Breast epithelium (tissue), 4 donors: ENCODE data around the gene YARS2. TPM values are rescaled to one million over a fixed set of nuclear protein-coding genes. Genes with fewer than 3 reads are reported as not detected.

Experiments used
- DNase-seq, 2 donors: peaks; one replicate each; pipeline ENCODE4 v3.0.0-alpha.2; 2019; ENCODE audit warnings: low spot score in 2 of 2
- H3K27ac ChIP-seq, 2 donors: fragments of 200-600 bp; sonication (generic) in 1 of 2; one replicate each; pipeline ENCODE4 v1.5.1; 2016 to 2019; ENCODE audit warnings: mild to moderate bottlenecking in 1 of 2
- H3K27me3 ChIP-seq, 2 donors: fragments of 200-600 bp; sonication (generic) in 1 of 2; one replicate each; pipeline versions ENCODE4 v1.5.1 to v1.6.0; 2017 to 2019; ENCODE audit warnings: control low read depth in 1 of 2, mild to moderate bottlenecking in 1 of 2
- H3K36me3 ChIP-seq: fragments of 200-600 bp; one replicate; pipeline ENCODE4 v1.5.1; 2019
- H3K4me1 ChIP-seq, 2 donors: fragments of 200-600 bp; sonication (generic); one replicate each; pipeline ENCODE4 v1.5.1; 2016 to 2019; ENCODE audit warnings: control low read depth in 1 of 2
- H3K4me3 ChIP-seq, 3 donors: fragments of 200-600 bp; sonication (generic); 1 replicate in 2 of 3; 2 replicates in 1 of 3; pipeline ENCODE4 v1.5.1; 2016 to 2019; ENCODE audit warnings: mild to moderate bottlenecking in 3 of 3, moderate library complexity in 2 of 3
- H3K9me3 ChIP-seq, 2 donors: fragments of 200-600 bp; sonication (generic) in 1 of 2; one replicate each; pipeline ENCODE4 v1.5.1; 2016 to 2019; ENCODE audit warnings: control low read depth in 1 of 2
- POLR2A ChIP-seq: fragments of 450-650 bp; IDR thresholded peaks from one replicate; pipeline ENCODE4 v1.6.1; 2016; ENCODE audit warnings: antibody characterized with exemption, mild to moderate bottlenecking, moderate library complexity
- POLR2AphosphoS5 ChIP-seq, 3 donors: sonication (generic); formaldehyde crosslinking; IDR thresholded peaks; one replicate each; pipeline ENCODE4 v1.6.1; 2017; ENCODE audit warnings: antibody characterized with exemption in 3 of 3
- intact Hi-C: fragments of 100-400 bp; cut with DNase I; formaldehyde crosslinking; loops from one replicate; pipeline ENCODE4 v1.15.1; 2023; ENCODE audit warnings: low total_unique reads
- total RNA-seq, 3 donors: library from RNA; depleted of rRNA; stranded (reverse); fragments of >200 nt; gene quantifications; one replicate each; pipeline ENCODE4 v1.1.0, GENCODE V29; 2016
- TF ChIP-seq, protein P1 (sequence below), 3 donors: fragments of 450-650 bp; IDR thresholded peaks; one replicate each; pipeline ENCODE4 v1.5.1; 2016 to 2017; ENCODE audit warnings: antibody characterized with exemption in 3 of 3, mild to moderate bottlenecking in 3 of 3, moderate library complexity in 3 of 3

Gene YARS2
- total RNA-seq, 3 donors from 2014 or later: 23.0 to 27.4 (median 23.9) TPM

DNA sequence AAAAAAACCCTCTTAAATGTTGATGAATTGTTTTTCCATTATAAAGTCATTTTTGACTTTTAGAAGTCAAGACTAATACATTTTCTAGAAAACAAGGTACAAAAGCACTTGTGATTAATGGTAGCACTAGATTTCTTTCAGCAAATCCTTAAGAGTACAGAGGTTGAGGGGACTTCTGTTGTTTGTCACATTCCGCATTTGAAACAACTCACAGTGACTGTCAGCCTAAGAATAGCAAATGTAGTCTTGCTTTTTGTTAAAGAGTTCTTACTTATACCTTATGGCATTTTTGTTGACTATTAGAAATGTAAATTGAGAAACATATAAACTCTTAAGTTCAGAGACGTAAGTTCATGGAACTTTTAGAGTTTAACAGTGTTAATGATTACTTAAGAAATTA is 16.4 kb downstream of the YARS2 start:
- H3K4me1 ChIP-seq: no peaks in the 10 kb centered on the region
- peaks cover 3% of the 10 kb centered on the region for H3K36me3 ChIP-seq
- TF ChIP-seq POLR2AphosphoS5 (IDR thresholded peaks at IDR 0.05): no peak
- TF ChIP-seq, protein P1, sequence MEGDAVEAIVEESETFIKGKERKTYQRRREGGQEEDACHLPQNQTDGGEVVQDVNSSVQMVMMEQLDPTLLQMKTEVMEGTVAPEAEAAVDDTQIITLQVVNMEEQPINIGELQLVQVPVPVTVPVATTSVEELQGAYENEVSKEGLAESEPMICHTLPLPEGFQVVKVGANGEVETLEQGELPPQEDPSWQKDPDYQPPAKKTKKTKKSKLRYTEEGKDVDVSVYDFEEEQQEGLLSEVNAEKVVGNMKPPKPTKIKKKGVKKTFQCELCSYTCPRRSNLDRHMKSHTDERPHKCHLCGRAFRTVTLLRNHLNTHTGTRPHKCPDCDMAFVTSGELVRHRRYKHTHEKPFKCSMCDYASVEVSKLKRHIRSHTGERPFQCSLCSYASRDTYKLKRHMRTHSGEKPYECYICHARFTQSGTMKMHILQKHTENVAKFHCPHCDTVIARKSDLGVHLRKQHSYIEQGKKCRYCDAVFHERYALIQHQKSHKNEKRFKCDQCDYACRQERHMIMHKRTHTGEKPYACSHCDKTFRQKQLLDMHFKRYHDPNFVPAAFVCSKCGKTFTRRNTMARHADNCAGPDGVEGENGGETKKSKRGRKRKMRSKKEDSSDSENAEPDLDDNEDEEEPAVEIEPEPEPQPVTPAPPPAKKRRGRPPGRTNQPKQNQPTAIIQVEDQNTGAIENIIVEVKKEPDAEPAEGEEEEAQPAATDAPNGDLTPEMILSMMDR (IDR thresholded peaks at IDR 0.05): no peak
- TF ChIP-seq POLR2A: no peak
- no peaks in the 10 kb centered on the region for H3K9me3 ChIP-seq
- no peak overlapping the region for H3K27ac ChIP-seq
- intact Hi-C loops: no loop called here
- DNase-seq: no peak
- H3K4me3 ChIP-seq: no peak overlapping the region
- H3K27me3 ChIP-seq: no peaks in the 10 kb centered on the region

- H3K27ac ChIP-seq: no peak overlapping the region
- no peak overlapping the region for H3K4me3 ChIP-seq
- no peaks in the 10 kb centered on the region for H3K4me1 ChIP-seq
- DNase-seq: no peak
- intact Hi-C loops: no loop called here
- H3K9me3 ChIP-seq: no peaks in the 10 kb centered on the region
- TF ChIP-seq, protein P1 (IDR thresholded peaks at IDR 0.05): no peak
- TF ChIP-seq POLR2A (no peak), POLR2AphosphoS5 (IDR thresholded peaks at IDR 0.05) (no peak)
- H3K27me3 ChIP-seq: no peaks in the 10 kb centered on the region
- peaks cover 3% of the 10 kb centered on the region for H3K36me3 ChIP-seq
Measured at GRCh38 chr12:32737715-32738114, 18.0 kb downstream of the YARS2 start.

GRCh38 chr12:32736445-32736844 is 19.3 kb downstream of the YARS2 start:
- Histone ChIP-seq H3K9me3 (no peaks in the 10 kb centered on the region), H3K27ac (no peak overlapping the region), H3K27me3 (no peaks in the 10 kb centered on the region), H3K4me1 (no peaks in the 10 kb centered on the region), H3K4me3 (no peak overlapping the region), H3K36me3 (peaks cover 3% of the 10 kb centered on the region)
- no peak for TF ChIP-seq POLR2A
- TF ChIP-seq POLR2AphosphoS5 (IDR thresholded peaks at IDR 0.05): no peak
- TF ChIP-seq, protein P1 (IDR thresholded peaks at IDR 0.05): no peak
- intact Hi-C loops: no loop called here
- no peak for DNase-seq

GRCh38 chr12:32734952-32735351 is 20.7 kb downstream of the YARS2 start:
- intact Hi-C loops: no loop called here
- Histone ChIP-seq H3K4me3 (no peak overlapping the region), H3K36me3 (peaks cover 3% of the 10 kb centered on the region), H3K27me3 (no peaks in the 10 kb centered on the region), H3K27ac (no peak overlapping the region), H3K4me1 (no peaks in the 10 kb centered on the region), H3K9me3 (no peaks in the 10 kb centered on the region)
- TF ChIP-seq POLR2AphosphoS5 (IDR thresholded peaks at IDR 0.05) (no peak), POLR2A (no peak)
- TF ChIP-seq, protein P1 (IDR thresholded peaks at IDR 0.05): no peak
- no peak for DNase-seq

DNA sequence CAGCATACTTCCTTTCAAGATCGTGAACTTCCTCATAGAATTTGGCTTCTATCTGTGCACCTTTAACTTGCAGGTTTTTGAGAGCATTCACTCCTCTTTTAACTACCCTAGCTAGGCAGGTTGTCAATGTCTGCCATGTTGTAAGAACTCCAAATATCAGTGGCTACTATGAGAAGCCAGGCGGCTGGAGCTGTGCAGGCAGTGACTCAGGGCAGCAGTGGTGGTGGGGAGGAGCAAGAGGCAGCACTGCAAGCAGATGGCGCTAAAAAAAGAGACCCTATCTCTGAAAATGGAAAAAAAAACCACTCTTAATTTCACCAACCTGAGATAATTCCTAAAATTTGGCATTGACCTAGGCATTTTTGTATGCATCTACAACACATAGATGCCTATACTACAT is 28.5 kb downstream of the YARS2 start:
- H3K27me3 ChIP-seq: no peaks in the 10 kb centered on the region
- no peak for TF ChIP-seq POLR2AphosphoS5 (IDR thresholded peaks at IDR 0.05)
- TF ChIP-seq, protein P1 (IDR thresholded peaks at IDR 0.05): no peak
- no peak for TF ChIP-seq POLR2A
- no peak overlapping the region for H3K27ac ChIP-seq
- H3K4me1 ChIP-seq: no peaks in the 10 kb centered on the region
- intact Hi-C loops: no loop called here
- DNase-seq: no peak
- H3K4me3 ChIP-seq: no peak overlapping the region
- no peaks in the 10 kb centered on the region for H3K36me3 ChIP-seq
- H3K9me3 ChIP-seq: no peaks in the 10 kb centered on the region
